K562 (cell line): ENCODE measurements around the gene DMD. TPM values are rescaled to one million over a fixed set of nuclear protein-coding genes. Genes with fewer than 3 reads are reported as not detected.

Experiments
- PCBP2 ChIP-seq: fragments of 200-400 bp; formaldehyde crosslinking; IDR thresholded peaks from 2 replicates; pipeline ENCODE4 v1.6.1; 2018; ENCODE audit warnings: low read length, low read depth, mild to moderate bottlenecking, moderate library complexity; ENCODE audit not compliant: poor library complexity, severe bottlenecking
- ZKSCAN3 ChIP-seq: fragments of 250-450 bp; sonication (Bioruptor Pico); IDR thresholded peaks from 2 replicates; pipeline ENCODE4 v1.4.0; 2020
- ZNF695 ChIP-seq: fragments of 450-650 bp; formaldehyde crosslinking; IDR thresholded peaks from 2 replicates; pipeline ENCODE4 v1.4.0; 2020; ENCODE audit warnings: mild to moderate bottlenecking, moderate library complexity
- polyA plus RNA-seq, 8 experiments: library from polyadenylated mRNA; depleted of rRNA in 4 of 8; stranded (reverse) in 5 of 8; unstranded in 3 of 8; fragments of >200 nt; fragmentation: Nextera tagmentation in 2 of 8; fragmentation: Illumina TruSeq in 1 of 8; extraction: Ambion mirVana in 2 of 8; extraction: Trizol in 1 of 8; gene quantifications; 2 replicates each; pipeline versions ENCODE4 v1.2.1 to v1.2.3, GENCODE V29; 2011 to 2014; ENCODE audit warnings: inconsistent platforms in 1 of 8, missing spikeins in 1 of 8
- total RNA-seq, 7 experiments: library from RNA; depleted of rRNA in 6 of 7; stranded (reverse); fragments of >200 nt in 6 of 7; fragmentation: Illumina TruSeq in 2 of 7; extraction: Trizol in 2 of 7; gene quantifications; 2 replicates each; pipeline versions ENCODE4 v1.2.1 to v1.2.3, GENCODE V29; 2011 to 2021; ENCODE audit warnings: low replicate concordance in 1 of 7
- TF ChIP-seq, protein P1 (sequence below): fragments of 450-650 bp; IDR thresholded peaks from 2 replicates; pipeline ENCODE4 v1.6.1; 2016; ENCODE audit warnings: mild to moderate bottlenecking, moderate library complexity

DMD gene
- total and polyA plus RNA-seq, 9 of the 15 experiments (the other 6 are each of a cell fraction or from before 2014, with no cell fraction given) = 3.8 to 20.4 (median 11.4) TPM

DNA sequence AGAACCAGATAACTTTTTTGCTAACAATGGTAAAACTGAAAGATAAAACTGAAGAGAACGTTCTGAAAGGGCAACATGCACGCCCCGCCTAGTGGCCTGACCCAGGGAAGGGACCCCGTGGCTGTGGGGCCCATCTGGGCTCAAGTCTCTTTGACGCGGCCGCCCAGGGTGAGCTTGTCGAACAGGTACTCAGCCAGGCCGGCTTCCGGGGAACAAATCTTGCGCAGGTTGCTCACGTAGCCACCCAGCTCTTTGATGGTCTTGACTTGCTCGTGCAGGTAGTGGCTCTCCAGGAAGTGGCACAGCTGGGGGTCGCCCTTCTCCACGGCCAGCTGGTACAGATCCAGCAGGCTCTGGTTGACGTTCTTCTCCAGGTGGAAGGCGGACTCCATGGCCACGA is 2140.1 kb downstream of the DMD start (continued):
- TF ChIP-seq ZNF695 (CRISPR knock-in tag) = no peak
- no peak for TF ChIP-seq PCBP2
- TF ChIP-seq, protein P1, sequence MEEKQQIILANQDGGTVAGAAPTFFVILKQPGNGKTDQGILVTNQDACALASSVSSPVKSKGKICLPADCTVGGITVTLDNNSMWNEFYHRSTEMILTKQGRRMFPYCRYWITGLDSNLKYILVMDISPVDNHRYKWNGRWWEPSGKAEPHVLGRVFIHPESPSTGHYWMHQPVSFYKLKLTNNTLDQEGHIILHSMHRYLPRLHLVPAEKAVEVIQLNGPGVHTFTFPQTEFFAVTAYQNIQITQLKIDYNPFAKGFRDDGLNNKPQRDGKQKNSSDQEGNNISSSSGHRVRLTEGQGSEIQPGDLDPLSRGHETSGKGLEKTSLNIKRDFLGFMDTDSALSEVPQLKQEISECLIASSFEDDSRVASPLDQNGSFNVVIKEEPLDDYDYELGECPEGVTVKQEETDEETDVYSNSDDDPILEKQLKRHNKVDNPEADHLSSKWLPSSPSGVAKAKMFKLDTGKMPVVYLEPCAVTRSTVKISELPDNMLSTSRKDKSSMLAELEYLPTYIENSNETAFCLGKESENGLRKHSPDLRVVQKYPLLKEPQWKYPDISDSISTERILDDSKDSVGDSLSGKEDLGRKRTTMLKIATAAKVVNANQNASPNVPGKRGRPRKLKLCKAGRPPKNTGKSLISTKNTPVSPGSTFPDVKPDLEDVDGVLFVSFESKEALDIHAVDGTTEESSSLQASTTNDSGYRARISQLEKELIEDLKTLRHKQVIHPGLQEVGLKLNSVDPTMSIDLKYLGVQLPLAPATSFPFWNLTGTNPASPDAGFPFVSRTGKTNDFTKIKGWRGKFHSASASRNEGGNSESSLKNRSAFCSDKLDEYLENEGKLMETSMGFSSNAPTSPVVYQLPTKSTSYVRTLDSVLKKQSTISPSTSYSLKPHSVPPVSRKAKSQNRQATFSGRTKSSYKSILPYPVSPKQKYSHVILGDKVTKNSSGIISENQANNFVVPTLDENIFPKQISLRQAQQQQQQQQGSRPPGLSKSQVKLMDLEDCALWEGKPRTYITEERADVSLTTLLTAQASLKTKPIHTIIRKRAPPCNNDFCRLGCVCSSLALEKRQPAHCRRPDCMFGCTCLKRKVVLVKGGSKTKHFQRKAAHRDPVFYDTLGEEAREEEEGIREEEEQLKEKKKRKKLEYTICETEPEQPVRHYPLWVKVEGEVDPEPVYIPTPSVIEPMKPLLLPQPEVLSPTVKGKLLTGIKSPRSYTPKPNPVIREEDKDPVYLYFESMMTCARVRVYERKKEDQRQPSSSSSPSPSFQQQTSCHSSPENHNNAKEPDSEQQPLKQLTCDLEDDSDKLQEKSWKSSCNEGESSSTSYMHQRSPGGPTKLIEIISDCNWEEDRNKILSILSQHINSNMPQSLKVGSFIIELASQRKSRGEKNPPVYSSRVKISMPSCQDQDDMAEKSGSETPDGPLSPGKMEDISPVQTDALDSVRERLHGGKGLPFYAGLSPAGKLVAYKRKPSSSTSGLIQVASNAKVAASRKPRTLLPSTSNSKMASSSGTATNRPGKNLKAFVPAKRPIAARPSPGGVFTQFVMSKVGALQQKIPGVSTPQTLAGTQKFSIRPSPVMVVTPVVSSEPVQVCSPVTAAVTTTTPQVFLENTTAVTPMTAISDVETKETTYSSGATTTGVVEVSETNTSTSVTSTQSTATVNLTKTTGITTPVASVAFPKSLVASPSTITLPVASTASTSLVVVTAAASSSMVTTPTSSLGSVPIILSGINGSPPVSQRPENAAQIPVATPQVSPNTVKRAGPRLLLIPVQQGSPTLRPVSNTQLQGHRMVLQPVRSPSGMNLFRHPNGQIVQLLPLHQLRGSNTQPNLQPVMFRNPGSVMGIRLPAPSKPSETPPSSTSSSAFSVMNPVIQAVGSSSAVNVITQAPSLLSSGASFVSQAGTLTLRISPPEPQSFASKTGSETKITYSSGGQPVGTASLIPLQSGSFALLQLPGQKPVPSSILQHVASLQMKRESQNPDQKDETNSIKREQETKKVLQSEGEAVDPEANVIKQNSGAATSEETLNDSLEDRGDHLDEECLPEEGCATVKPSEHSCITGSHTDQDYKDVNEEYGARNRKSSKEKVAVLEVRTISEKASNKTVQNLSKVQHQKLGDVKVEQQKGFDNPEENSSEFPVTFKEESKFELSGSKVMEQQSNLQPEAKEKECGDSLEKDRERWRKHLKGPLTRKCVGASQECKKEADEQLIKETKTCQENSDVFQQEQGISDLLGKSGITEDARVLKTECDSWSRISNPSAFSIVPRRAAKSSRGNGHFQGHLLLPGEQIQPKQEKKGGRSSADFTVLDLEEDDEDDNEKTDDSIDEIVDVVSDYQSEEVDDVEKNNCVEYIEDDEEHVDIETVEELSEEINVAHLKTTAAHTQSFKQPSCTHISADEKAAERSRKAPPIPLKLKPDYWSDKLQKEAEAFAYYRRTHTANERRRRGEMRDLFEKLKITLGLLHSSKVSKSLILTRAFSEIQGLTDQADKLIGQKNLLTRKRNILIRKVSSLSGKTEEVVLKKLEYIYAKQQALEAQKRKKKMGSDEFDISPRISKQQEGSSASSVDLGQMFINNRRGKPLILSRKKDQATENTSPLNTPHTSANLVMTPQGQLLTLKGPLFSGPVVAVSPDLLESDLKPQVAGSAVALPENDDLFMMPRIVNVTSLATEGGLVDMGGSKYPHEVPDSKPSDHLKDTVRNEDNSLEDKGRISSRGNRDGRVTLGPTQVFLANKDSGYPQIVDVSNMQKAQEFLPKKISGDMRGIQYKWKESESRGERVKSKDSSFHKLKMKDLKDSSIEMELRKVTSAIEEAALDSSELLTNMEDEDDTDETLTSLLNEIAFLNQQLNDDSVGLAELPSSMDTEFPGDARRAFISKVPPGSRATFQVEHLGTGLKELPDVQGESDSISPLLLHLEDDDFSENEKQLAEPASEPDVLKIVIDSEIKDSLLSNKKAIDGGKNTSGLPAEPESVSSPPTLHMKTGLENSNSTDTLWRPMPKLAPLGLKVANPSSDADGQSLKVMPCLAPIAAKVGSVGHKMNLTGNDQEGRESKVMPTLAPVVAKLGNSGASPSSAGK = no peak
- no peak for TF ChIP-seq ZKSCAN3 (CRISPR knock-in tag)
